ENCODE measurements around the gene SBK3.
"Not testable (repeated sequence)": the region's sequence is repeated elsewhere in the genome, so short reads cannot be mapped to it uniquely, and the experiment has no call there.

SBK3 gene

DNA sequence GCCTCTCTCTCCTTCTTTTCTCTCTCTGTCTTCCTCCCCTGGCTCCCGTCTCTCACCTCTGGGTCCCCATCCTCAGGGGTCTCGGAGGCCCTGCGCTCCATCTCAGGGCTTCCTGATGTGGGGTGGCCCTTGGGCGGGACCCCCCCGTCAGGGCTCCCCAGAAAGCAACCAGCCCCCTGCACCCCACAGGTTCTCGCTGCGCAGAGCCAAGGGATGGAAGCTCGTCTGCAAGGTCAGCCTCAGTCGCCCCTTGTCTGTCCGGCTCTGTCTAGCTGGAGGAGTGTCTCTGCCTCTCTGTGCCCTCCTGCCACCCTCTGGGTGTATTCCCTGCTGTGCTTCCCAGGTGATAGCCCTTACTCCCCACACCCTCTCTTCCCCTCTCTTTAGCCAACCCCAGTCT, at the start of gene SBK3:
Gene SBK3, minus strand, starts transcription at position 101 of the 400 bp plus-strand sequence. Its CDS starts 0 bp downstream, at position 101.
- DNase-seq: no peak

DNA sequence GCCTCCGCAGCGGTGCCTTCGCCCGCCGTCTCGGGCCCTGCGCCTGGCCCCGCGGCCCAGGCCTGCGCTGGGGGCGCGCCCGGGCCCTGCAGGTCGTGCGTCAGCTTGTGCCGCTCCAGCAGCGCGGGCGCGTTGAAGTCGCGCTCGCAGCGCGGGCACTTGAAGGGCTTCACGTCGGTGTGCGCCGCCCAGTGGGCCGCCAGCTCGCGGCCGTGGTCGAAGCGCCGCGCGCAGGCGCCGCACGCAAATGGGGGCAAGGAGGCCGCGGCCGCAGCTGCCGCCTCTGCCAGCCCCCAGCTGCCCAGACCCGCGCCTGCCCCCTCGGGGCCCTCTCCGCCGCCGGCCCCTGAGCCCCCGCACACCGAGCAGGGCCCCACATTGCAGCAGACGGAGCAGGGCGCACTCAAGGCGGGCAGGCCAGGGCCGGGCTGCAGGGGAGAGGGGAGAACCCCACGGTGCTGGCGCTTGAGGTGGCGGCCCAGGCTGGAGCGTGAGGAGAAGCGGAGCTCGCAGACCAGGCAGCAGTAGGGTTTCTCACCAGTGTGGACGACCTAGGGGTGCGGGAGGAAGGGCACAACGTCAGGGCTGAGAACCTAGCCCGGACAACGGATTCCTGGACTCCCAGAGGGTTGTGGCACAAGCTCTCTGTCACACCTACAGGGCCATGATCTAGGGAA, 47.9 kb upstream of the SBK3 start:
- no peak for DNase-seq

DNA sequence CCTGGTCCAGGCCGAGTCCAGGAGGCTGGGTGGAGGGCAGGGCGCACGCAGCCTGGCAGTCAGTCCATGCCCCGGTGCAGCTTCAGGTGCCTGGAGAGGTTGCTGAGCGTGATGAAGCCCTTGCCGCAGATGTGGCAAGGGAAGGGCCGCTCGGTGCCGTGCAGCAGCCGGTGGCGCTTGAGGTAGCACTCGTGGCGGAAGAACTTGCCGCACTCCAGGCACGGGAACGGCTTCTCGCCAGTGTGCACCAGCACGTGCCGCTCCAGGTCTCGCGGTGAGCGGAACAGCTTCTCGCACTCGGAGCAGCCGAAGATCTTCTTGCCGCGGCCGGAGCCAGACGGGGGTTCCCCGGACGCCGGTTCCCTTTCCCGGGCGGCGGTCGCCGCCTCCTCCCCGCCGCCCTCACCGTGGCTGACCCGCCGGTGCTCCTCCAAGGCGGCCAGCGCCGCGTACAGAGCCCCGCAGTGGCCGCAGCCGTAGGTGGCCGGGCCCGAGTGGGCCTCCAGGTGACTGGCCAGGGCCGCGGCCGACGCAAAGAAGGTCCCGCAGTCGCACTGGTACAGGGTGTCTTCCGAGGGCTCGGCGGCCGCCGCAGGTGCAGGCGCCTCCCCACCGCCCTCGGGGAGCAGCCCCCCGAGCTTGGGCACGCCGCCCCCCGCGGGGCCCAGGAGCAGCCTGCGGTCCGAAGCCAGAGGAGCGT, 47.2 kb upstream of the SBK3 start:
- DNase-seq: no peak

GRCh38 chr19:55591555-55591954, 46.2 kb upstream of the SBK3 start:
- DNase-seq: no peak

GRCh38 chr19:55590617-55591016, 45.3 kb upstream of the SBK3 start:
- DNase-seq: no peak

- DNase-seq: no peak
Measured at GRCh38 chr19:55590109-55590508, 44.8 kb upstream of the SBK3 start.

DNA sequence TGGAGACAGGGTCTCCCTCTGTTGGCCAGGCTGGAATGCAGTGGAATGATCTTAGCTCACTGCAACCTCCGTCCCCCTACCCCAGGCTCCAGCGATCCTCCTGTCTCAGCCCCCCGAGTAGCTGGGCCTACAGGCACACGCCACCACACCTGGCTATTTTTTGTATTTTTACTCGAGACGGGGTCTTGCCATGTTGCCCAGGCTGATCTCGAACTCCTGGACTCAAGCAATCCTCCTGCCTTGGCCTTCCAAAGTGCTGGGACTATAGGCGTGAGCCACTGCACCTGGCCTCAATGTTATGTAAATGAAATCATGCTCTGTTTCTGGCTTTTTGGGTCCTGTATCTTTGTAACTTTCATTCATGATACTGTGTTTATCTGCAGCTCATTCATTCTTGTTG, 43.4 kb upstream of the SBK3 start:
- no peak for DNase-seq

GRCh38 chr19:55586976-55587668, 41.8 kb upstream of the SBK3 start:
- peak; percentile 90 to 97 for DNase-seq

GRCh38 chr19:55585658-55586339, 40.5 kb upstream of the SBK3 start:
- DNase-seq: no peak

GRCh38 chr19:55584871-55585270, 39.5 kb upstream of the SBK3 start:
- no peak for DNase-seq

DNA sequence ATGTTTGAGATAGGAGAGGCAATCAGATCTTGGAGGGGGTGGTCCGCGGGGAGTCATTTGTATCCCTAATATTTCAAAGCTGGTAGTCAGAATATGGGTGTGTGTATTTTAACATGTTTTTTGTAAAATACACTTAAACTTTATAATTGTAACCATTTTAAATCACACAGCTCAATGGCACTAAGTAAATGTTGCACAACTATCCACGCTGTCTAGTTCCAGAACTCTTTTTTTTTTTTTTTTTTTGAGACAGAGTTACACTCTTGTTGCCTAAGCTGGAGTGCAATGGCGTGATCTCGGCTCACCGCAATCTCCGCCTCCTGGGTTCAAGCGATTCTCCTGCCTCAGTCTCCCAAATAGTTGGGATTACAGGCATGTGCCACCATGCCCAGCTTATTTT, 38.6 kb upstream of the SBK3 start:
- DNase-seq: not testable (repeated sequence)

DNA sequence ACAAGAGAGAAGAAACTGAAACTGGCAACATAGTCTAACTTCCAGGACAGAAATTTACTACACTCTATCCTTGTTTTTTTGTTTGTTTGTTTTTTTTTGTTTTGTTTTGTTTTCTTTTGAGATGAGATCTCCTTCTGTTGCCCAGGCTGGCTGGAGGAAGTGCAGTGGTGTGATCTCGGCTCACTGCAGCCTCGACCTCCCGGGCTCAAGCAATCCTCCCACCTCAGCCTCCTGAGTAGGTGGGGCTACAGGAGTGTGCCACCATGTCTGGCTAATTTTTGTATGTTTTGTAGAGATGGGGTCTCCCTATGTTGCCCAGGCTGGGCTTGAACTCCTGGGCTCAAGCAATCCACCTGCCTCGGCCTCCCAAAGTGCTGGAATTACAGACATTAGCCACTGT, 36.9 kb upstream of the SBK3 start:
- not testable (repeated sequence) for DNase-seq

- no peak for DNase-seq
Measured at GRCh38 chr19:55581823-55582223, 36.5 kb upstream of the SBK3 start.

GRCh38 chr19:55581145-55581822, 35.9 kb upstream of the SBK3 start:
- DNase-seq: no peak

DNA sequence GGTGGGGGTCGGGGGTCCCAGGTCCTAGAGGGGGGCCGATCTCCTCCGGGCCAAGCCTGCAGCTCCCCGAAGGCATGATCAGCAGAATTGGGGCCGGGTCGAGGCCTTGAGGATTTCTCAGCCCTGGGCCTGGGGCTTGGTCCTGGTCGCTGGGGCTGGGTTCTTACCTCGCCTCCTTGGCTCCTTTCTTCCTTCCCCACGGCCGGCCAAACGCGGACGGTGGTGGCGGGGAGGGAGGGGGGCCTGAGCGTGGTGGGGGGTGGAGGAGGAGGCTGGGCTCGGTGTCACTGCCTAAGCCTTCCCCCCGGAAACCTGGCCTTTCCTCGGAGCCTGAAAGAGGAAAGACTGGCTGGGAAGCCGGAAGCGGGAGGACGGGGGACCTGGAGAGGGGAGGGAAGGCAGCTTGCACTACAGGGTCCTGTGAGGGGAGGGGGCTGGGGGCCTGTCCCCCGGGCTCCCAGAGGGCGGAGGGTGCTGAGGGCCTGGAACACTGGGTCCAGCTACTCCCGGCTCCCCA, 35.3 kb upstream of the SBK3 start, which contains the start of gene ZNF579:
Gene ZNF579, minus strand, starts transcription at position 221 of the 517 bp plus-strand sequence. CDS start 1,209 bp downstream, outside the sequence.
- peak; percentile 88 to 91 for DNase-seq

DNA sequence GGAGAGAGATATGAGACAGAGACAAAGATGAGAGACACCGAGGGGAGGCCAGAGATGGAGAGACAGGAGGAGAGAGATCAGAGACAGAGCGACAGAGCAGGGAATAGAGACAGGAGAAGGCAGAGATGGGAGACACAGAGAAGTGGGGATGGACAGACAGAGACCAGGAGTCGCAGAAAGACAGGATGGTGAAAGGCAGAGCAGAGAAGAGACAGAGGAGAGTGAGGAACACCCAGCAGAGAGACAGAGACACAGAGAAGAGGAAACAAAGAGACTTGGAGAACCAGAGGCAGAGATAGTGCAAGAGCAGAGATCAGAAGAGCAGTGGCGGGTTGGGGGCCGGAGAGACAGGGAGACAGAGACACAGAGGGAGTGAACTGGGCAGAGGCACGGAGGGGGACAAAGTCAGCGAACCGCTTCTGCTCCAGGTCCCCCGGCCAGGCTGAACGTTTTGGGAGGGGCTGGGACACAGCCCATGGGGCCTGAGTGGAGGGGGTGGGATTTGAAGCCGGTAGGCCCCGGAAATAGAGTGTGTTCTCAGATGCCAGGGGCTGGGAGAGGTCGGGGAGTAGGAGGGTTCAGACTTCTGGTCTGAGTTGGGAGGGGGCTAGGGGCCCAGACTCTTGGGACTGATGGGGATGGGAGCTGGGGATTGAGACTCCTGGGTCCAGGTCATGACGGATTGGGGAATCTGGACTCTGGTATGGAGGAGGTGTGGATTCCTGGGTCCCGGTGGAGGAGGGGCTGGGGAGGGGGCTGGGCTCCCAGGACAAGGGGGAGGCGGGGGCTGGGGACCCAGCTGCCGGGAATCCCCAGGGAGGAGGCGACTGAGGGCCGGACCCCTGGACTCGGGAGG, 34.7 kb upstream of the SBK3 start:
- peak in 1 of 2 experiments; percentile 30 for DNase-seq

DNA sequence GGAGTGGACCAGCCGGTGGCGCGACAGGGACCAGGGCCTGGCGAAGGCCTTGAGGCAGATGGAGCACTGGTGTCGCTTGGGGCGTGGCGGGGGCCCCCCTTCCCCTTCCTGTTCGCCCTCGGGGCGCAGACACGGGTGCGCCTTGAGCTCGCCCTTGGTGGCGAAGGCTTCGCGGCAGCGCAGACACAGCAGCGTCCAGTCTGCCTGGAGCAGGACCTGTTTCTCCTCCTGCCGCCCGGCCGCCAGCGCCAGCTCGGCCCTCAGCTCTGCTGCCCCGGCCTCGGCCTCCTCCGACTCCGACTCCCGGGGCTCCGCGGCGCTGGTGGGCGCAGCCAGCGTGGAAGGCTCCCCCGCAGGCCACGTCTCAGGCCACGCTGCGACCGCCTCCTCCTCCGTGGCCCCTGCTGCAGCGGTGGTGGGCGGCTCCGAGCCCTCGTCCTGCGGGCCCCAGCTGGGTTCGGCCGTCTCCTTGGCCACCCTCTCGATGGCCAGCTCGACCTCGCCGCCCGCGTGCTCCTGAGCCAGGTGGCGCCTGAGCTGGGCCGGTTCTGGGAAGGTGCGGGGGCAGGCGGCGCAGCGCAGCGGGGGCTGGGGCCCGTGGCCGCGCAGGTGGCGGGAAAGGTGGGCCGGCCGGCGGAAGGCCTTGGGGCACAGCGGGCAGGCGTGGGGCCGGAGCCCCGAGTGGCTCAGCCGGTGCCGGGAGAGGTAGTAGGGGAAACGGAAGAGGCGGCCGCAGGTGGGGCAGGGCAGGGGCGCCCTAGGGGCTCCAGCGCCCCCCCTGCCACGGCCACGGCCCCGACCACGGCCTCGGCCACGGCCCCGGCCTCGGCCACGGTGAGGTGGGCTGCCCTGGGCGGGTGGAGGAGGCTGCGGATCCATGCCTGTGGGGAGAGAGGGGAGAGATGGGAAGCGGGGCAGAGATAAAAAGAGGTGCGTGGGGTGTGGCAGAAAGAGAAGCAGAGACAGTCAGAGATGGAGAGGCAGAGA, 33.7 kb upstream of the SBK3 start:
- no peak for DNase-seq

- DNase-seq: no peak
Measured at GRCh38 chr19:55578031-55578760, 32.9 kb upstream of the SBK3 start.

DNA sequence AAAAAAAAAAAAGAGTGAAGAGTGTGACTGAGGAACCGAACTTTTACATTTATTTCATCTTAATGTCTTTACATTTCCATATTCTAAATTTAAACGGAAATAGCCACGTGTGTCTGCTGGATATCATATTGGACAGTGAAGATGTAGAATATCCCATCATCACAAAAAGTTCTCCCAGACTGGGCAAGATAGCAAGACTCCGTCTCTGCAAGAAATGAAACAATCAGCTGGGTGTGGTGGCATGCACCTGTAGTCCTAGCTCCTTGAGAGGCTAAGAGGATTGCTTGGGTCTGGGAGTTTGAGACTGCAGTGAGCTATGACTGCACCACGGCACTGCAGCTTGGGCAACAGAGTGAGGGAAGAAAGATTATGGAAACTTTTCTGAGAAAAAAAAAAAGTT, 31.4 kb upstream of the SBK3 start:
- no peak for DNase-seq
